GM21367 (cell line): ENCODE results near the gene TBC1D10B.

Experiments used
- ATAC-seq: cut with Tn5 transposase; IDR thresholded peaks from one replicate; pipeline ENCODE4 v1.9.1; 2021; ENCODE audit not compliant: unreplicated experiment

The TBC1D10B gene, protein sequence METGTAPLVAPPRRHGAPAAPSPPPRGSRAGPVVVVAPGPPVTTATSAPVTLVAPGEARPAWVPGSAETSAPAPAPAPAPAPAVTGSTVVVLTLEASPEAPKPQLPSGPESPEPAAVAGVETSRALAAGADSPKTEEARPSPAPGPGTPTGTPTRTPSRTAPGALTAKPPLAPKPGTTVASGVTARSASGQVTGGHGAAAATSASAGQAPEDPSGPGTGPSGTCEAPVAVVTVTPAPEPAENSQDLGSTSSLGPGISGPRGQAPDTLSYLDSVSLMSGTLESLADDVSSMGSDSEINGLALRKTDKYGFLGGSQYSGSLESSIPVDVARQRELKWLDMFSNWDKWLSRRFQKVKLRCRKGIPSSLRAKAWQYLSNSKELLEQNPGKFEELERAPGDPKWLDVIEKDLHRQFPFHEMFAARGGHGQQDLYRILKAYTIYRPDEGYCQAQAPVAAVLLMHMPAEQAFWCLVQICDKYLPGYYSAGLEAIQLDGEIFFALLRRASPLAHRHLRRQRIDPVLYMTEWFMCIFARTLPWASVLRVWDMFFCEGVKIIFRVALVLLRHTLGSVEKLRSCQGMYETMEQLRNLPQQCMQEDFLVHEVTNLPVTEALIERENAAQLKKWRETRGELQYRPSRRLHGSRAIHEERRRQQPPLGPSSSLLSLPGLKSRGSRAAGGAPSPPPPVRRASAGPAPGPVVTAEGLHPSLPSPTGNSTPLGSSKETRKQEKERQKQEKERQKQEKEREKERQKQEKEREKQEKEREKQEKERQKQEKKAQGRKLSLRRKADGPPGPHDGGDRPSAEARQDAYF

DNA sequence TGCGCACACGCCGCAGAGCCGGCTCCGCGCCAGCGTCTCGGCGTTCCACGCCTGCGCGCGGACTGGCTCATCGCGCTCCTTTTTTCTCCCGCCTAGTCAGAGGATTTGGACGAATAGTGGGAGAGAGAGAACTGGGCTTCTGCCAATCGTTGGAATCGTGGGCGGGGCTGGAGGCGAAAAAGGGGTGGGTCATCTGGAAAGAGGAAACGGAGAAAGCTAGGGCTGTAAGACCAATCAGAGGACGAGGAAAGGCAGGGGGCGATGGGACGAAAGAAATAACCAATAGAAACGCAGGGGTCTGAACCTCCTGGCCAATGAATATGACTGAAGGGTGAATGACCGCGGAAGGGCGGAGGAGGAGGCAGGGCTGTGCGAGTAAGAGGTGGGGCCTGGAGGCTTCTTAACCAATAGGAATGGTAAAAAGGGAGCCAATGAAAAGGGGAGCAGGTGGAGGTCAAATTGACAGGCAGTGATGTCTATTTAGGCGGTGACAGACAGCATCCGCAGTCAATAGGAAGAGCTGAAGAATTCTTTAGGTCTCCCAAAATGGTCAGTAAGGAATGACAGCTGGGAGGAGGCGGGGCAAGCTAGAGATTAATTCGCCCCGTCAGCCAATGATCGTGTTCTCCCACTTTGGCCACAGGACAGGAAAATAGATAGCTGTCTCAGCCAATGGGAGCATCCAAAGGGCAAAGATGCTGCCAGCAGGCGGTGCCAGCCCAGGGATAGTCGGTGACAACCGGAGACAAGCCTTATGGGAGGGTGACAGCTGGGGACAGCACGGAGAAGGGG is at the start of gene TBC1D10B:
Gene TBC1D10B, minus strand, starts transcription at position 39 of the 792 bp plus-strand sequence. CDS start 311 bp downstream, outside the sequence.
- peak; percentile 63 for ATAC-seq

DNA sequence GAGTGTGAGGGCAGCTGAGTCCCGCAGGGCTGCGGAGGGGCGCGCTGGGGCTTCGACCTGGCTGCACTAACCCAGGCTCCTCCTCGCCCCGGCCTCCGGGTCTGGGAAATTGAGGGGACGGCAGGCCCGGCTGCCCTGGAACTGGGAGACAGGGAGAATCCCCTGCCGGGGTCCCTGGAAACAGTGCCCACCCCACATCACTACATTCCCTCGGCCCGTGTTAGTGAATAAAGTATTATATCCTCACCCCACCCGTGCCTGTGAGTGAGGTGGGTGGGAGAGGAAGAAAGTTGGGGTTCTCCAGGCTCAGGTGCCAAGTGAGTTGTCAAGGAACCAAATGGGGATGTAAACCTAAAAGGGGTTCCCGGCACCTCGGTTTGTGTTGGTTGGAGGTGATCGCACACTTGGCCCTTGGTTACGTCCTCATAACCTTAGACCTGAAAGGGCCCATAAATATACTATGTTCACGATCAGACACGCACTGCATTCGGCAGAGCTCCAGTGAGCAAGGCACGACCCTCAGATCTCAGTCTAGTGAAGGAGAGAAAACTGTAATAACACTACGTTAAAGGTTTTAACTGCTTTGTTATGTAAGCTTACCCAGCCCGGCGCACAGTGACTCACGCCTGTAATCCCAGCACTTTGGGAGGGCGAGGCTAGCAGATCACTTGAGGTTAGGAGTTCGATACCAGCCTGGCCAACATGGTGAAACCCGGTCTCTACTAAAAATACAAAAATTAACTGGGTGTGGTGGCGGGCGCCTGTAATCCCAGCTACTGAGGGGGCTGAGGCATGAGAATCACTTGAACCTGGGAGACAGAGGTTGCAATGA is 48.3 kb upstream of the TBC1D10B start:
- ATAC-seq: no peak

DNA sequence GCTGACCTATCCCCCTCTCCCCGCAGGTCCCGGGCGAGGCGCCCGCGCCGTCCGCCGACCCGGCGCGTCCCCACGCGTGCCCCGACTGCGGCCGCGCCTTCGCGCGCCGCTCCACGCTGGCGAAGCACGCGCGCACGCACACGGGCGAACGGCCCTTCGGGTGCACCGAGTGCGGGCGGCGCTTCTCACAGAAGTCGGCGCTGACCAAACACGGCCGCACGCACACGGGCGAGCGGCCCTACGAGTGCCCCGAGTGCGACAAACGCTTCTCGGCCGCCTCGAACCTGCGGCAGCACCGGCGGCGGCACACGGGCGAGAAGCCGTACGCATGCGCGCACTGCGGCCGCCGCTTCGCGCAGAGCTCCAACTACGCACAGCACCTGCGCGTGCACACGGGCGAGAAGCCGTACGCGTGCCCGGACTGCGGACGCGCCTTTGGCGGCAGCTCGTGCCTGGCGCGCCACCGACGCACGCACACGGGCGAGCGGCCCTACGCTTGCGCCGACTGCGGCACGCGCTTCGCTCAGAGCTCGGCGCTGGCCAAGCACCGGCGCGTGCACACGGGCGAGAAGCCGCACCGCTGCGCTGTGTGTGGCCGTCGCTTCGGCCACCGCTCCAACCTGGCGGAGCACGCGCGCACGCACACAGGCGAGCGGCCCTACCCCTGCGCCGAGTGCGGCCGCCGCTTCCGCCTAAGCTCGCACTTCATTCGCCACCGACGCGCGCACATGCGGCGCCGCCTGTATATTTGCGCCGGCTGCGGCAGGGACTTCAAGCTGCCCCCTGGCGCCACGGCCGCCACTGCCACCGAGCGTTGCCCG is 47.4 kb upstream of the TBC1D10B start:
- ATAC-seq: peak; percentile 61

DNA sequence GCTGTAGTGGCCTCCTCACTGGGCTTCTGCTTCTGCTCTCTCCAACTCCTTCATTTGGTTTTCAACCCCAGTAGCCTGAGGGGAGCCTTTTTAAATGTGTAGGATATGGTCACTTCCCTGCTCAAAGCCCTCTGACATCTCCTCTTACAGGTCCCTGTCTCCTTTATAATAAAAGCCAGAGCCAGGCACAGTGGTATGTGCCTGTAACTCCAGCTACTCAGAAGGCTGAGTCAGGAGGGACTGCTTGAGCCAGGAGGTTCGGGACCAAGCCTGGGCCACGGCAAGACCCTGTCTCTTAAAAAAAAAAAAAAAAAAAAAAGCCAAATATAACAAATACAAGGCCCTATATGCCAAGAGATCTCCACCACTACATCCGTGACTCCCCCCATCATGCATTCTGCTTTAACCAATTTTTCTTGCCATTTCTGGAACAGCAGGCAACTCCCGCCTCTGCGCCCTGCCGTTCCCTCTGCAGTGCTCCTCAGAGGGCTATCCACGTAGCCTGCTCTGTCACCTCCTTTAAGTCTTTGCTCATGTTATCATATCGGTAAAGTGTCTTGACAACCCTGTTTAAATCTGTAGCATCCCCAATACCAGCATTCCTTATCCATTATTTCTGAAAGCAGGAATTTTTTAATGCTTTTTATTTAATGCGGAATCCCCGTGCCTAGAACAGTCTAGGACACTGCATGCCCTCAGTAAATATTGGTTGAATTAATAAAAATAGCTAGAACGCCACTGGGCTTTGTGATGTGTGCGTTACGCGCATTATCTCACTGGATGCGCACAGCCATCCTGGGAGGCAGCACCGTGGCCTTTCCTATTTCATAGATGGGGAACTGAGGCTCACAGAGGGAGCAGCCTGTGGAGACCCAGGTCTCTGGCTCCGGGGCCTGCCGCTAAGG is 46.6 kb upstream of the TBC1D10B start:
- ATAC-seq: peak; percentile 13

DNA sequence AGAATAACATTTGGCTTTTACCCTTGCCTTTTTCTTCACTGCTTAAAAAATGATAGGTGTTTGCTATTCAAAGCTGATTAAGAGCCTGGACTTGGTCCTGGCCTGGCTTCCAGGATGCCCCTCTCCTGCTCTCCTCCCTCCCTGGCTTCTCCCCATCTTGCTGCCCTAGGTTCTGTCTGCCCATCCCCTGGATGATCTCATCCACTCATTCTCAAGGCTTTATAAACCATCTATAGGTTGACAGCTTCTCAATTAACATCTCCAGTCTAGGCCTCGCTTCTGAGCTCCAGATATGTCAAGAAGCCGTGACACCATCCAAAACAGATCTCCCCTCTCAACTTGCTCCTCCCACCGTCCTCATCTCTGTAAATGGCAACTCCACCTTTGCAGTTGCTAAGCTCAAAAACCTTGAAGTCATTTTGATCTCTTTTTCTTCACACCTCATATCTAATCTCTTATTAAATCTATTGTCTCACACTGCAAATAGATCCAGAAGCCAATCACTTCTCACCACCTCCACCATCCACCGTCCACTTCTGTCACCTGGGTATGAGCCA is 45.8 kb upstream of the TBC1D10B start:
- ATAC-seq: no peak

DNA sequence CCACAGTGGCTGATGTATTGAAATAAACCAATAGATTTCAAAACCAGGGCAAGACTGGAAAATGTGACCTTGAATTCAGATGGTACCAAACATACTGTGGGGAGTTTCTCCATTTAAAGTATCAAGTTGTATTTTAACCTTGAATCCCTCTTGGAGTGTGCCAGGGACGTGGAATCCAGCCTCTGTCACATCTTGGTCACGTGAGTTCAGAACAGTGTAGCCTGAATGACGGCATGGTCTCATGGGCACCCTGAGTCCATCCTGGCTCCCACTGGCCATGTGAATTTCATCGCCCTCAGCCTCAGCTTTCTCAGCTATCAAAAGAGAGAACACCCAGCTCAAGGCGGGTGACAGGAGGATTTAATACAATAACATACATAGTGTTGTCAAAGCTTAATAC is 43.9 kb upstream of the TBC1D10B start:
- no peak for ATAC-seq

DNA sequence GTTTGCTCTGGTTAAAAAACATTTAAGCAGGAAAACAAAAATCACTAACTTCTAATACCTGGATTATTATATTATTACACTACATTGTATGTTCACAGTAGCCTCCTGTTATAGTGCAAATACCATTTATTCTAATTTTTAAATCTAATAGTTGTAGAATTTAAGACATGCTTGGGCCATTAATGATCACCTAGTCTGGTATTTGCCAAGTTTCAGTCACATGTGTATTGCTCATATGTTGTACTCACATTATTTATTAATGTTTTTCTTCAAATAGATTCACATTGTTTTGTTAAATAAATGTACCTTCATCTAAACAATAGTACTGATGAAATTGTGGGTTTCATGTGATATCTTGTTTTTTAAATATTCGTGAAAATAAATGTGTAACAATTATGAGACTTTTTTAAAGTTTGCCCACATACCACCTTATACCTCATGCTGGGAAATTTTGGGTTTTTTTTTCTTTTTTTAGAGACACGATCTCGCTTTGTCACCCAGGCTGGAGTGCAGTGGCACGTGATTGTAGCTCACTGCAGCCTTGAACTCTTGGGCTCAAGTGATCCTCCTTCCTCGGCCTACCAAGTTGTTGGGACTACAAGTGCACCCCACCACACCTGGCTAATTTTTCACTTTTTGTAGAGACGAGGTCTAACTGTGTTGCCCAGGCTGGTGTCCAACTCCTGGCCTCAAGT is 43.0 kb upstream of the TBC1D10B start:
- ATAC-seq: no peak

DNA sequence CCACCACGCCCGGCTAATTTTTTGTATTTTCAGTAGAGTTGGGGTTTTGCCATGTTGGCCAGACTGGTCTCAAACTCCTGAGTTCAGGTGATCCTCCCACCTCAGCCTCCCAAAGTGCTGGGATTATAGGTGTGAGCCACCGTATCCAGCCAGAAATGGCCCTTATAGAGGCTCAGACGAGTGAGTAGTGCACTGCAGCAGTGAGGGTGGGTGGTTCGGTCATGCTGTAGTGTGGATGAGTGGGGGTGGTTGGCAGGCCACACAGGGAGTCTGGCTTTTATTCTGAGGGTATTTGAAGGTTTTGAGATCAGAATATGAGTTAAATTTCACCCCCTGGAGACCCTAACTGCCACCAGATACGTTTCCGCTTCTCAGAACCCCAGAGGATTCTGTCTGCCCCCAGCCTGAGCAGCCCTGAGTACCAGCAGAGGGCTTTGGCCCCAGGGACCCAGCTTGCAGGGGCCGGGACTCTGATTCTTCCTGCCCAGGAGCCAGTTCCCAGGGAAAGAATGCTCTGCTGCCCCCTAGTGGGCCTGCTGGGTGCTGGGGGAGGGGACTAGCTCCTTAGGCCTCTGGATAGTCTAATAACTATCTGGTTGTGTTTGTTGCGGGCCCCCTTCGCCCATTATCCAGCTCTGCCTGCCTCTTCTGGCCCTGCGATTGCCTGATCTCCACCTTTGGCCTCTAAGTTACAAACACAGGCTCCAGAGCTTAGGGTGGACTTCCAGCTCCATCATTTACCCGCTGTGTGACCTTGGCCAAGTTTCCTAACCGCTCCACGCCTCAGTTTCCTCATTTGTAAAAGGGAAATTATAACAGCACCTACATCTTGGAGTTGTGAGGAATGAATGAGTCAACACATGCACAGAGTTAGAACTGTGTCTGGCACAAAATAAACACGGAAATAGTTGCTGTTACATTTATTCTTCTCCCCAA is 39.1 kb upstream of the TBC1D10B start:
- no peak for ATAC-seq

DNA sequence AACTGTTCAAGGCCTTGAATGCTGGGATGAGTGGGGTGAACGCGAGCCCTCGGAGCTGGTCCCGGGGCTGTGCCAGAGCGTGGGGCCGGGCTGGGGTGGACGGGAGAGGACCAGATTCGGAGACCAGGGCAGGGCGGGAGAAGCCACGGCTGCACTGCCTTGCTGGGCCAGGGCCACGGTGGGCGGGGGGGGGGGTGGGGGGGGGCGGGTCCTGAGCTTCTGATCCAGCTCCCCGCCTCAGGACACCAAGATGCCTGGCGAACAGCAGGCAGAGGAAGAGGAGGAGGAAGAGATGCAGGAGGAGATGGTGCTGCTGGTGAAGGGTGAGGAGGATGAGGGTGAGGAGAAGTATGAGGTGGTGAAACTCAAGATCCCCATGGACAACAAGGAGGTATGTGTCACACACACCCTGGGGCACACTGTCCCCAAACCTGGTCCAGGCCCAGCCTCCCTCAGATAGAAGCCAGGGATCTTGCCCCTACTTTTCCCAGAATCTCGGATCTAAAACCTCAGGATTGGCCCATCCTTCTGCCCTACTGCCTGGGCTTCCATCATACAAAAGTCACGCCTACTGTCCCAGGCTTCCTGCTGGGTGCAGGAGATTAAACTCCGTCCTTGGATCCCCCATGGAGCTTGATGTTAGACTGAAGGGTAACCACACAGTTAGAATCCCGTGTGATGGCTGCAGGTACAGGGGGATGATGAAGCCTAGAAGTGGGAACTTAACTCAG is 37.7 kb upstream of the TBC1D10B start:
- no peak for ATAC-seq

DNA sequence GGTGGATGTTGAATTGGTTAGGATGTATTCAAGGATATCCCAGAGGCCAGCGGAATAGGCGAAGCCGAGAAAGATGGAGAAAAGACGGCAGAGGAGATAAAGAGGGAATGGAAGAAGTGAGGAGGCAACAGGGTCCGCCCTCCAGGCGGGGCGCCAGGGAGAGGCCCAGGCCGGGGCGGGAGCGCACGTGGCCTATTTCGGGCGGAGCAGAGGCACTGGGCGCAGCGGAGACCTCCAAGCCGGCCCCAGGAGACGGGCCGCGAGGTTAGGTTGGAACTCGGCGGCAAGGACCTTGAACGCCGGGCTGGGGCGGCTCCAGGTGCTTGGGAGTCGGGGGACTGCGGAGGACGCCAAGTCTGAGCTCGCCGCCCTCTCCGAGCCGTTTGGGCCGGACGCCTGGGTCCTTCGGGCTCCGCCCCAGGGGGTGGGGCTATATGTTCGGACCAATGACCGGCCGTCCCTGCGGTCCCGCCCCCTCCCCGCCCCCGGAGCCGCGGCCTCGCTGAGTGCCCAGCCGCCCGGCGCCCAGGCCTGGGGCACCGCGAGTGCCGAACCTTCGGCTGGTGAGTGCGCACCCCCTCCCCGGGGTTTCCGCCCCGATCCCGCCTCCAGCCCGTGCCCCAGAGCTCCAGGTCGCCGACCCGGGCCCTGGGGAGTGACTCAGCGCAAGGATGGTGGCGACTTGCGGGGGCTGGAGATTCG is 37.0 kb upstream of the TBC1D10B start, which contains the start of gene ZNF771:
Gene ZNF771, plus strand, starts transcription at position 505 of the 702 bp plus-strand sequence. CDS start 448 bp downstream, outside the sequence.
- ATAC-seq: peak; percentile 52

DNA sequence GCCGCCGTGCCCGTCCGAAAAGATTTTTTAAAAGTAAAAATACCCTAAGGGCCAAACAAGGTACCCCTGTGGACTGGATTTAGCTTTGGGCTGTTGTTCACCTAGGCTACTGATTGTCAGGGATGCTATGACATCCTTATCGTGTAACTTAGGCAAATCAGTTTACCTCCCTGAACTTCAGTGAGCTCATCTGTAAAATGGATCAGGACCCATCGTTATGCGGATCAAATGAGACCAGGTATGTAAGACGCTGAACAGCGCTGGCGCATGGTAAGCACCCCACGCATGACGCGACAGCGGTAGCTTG is 36.5 kb upstream of the TBC1D10B start:
- ATAC-seq: peak; percentile 8

DNA sequence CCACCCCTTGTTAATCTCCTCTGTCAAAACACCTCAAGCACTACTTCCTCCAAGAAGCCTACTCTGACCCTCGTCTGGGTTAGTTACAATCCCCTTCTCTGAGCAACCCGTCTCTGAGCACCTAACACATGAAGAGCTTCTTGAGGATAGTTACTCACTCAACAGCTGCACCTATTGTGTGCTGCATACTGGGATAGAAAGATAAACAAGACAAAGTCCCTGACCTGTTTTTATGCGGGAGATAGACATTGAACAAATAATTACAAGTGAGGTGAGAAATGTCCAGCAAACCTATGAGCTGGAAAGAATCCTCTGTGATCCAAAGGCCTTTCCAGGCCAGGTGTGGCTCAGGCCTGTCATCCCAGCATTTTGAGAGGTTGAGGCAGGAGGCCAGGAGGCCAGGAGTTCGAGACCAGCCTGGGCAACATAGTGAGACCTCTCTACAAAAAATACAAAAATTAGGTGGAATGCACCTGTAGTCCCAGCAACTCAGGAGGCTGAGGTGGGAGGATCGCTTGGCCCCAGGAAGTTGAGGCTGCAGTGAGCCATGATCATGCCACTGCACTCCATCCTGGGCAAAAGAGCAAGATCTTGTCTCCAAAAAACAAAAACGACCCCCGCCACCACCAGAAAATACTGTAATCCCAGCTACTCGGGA is 31.6 kb upstream of the TBC1D10B start:
- no peak for ATAC-seq

DNA sequence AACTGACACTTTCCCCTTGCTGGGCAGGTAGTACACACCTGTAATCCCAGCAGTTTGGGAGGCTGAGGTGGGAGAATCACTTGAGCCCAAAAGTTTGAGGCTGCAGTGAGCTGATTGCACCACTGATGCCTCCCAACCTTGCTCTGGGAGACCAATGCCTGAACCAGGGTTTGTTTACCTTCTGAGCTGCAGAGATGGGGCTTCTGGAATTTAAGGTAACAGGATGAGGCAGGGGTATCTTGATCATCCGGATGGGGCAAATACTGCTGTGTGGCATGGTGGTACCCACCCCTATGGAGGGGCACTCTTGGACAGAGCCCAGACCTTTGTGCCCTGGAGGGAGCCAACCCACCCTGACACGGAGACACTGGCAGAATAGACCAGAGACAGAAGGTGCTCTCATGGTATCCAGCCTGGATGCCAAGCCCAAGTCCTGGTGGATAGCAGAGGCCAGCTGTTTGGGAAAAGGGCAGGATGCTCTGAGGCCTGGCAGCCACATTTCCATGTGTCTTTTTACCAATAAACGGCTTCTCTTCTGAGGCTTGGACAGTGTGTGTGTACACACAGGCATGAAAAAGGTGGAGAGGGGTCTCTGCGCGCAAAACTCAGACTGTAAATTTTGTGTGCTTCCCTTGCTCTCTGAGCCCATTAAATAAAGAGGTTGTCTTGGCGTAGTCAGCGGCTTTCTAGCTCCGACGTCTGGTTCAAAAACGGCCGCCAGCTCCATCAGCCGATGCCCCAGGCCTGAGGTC is 29.3 kb upstream of the TBC1D10B start:
- no peak for ATAC-seq
